ENCODE measurements around the gene ANGPTL2.

GRCh38 chr9:127089631-127090081, 32.8 kb downstream of the ANGPTL2 start:
- TF ChIP-seq CSRNP3 (CRISPR knock-in tag; IDR thresholded peaks at IDR 0.05) (no peak), ISL1 (CRISPR knock-in tag; IDR thresholded peaks at IDR 0.05) (no peak), ARNTL (CRISPR knock-in tag; IDR thresholded peaks at IDR 0.05; ENCODE audit: borderline replicate concordance, low read depth) (no peak), CREB5 (CRISPR knock-in tag; IDR thresholded peaks at IDR 0.05; ENCODE audit: low read depth) (no peak), OSR1 (CRISPR knock-in tag; IDR thresholded peaks at IDR 0.05) (no peak), PATZ1 (CRISPR knock-in tag; IDR thresholded peaks at IDR 0.05; ENCODE audit: borderline replicate concordance) (no peak), ZFP30 (CRISPR knock-in tag; IDR thresholded peaks at IDR 0.05) (no peak), TCF4 (CRISPR knock-in tag; IDR thresholded peaks at IDR 0.05; ENCODE audit: borderline replicate concordance) (no peak)
